ENCODE measurements around the gene GDF2.

Gene GDF2

GRCh38 chr10:47322300-47323061 lies at the start of gene GDF2:
Gene GDF2 (plus strand): TSS chr10:47322454. CDS start chr10:47322669, 215 bp downstream.
- Histone ChIP-seq H3K9me3 (ENCODE audit: control insufficient read depth, low read length) (no peaks in the 10 kb centered on the region), H3K27me3 (ENCODE audit: control insufficient read depth, insufficient read depth, low read length) (no peaks in the 10 kb centered on the region), H3K27ac (no peak within 1 kb of the TSS), H2AFZ (no peak within 1 kb of the TSS), H3K4me2 (ENCODE audit: low read length) (no peak within 1 kb of the TSS), H3K4me3 (ENCODE audit: low read depth, low read length) (no peak within 1 kb of the TSS), H3K4me1 (no peaks in the 10 kb centered on the region), H3K36me3 (ENCODE audit: control insufficient read depth, insufficient read depth, low read length) (no peaks in the 10 kb centered on the region), H3K9ac (no peak within 1 kb of the TSS), H3K79me2 (no peaks in the 10 kb centered on the region)
- TF ChIP-seq CTCF (IDR thresholded peaks at IDR 0.05), result no peak

GRCh38 chr10:47276071-47276470 lies 46.2 kb upstream of the GDF2 start:
- no peaks in the 10 kb centered on the region for H3K9me3 ChIP-seq (ENCODE audit: control insufficient read depth, low read length)
- no peak overlapping the region for H3K4me2 ChIP-seq (ENCODE audit: low read length)
- H3K4me1 ChIP-seq, result no peaks in the 10 kb centered on the region
- no peaks in the 10 kb centered on the region for H3K36me3 ChIP-seq (ENCODE audit: control insufficient read depth, insufficient read depth, low read length)
- no peaks in the 10 kb centered on the region for H3K27me3 ChIP-seq (ENCODE audit: control insufficient read depth, insufficient read depth, low read length)
- no peak overlapping the region for H2AFZ ChIP-seq
- TF ChIP-seq CTCF (IDR thresholded peaks at IDR 0.05), result no peak
- H3K4me3 ChIP-seq (ENCODE audit: low read depth, low read length), result no peak overlapping the region
- no peak overlapping the region for H3K27ac ChIP-seq
- no peak overlapping the region for H3K9ac ChIP-seq
- no peaks in the 10 kb centered on the region for H3K79me2 ChIP-seq

GRCh38 chr10:47276576-47277351 lies 45.5 kb upstream of the GDF2 start:
- Histone ChIP-seq H3K9me3 (ENCODE audit: control insufficient read depth, low read length) (no peaks in the 10 kb centered on the region), H3K4me1 (no peaks in the 10 kb centered on the region), H3K79me2 (no peaks in the 10 kb centered on the region), H3K27me3 (ENCODE audit: control insufficient read depth, insufficient read depth, low read length) (no peaks in the 10 kb centered on the region), H3K4me3 (ENCODE audit: low read depth, low read length) (no peak overlapping the region), H3K9ac (no peak overlapping the region), H3K4me2 (ENCODE audit: low read length) (no peak overlapping the region), H2AFZ (no peak overlapping the region), H3K27ac (no peak overlapping the region), H3K36me3 (ENCODE audit: control insufficient read depth, insufficient read depth, low read length) (no peaks in the 10 kb centered on the region)
- TF ChIP-seq CTCF (IDR thresholded peaks at IDR 0.05), result no peak

GRCh38 chr10:47277352-47278151 lies 44.7 kb upstream of the GDF2 start:
- Histone ChIP-seq H3K27me3 (ENCODE audit: control insufficient read depth, insufficient read depth, low read length) (no peaks in the 10 kb centered on the region), H3K4me1 (no peaks in the 10 kb centered on the region), H3K4me3 (ENCODE audit: low read depth, low read length) (no peak overlapping the region), H3K79me2 (no peaks in the 10 kb centered on the region), H3K9ac (no peak overlapping the region), H3K9me3 (ENCODE audit: control insufficient read depth, low read length) (no peaks in the 10 kb centered on the region), H2AFZ (no peak overlapping the region), H3K36me3 (ENCODE audit: control insufficient read depth, insufficient read depth, low read length) (no peaks in the 10 kb centered on the region), H3K4me2 (ENCODE audit: low read length) (no peak overlapping the region), H3K27ac (no peak overlapping the region)
- no peak for TF ChIP-seq CTCF (IDR thresholded peaks at IDR 0.05)
